Mesenchymal stem cell (in vitro differentiated cells and primary cell): Measurements from ENCODE around the gene SLC12A6.

ENCODE experiments used
- DNase-seq: peaks from one replicate; pipeline ENCODE4 v3.0.0-alpha.2; 2013
- H2AFZ ChIP-seq: one replicate; pipeline ENCODE4 v1.6.1; 2013; ENCODE audit warnings: low read depth, mild to moderate bottlenecking, control low read depth, inconsistent platforms, low read length, moderate library complexity
- H2AK5ac ChIP-seq: 2 replicates; pipeline ENCODE4 v1.6.1; 2013; ENCODE audit warnings: low read length, moderate library complexity, mild to moderate bottlenecking, inconsistent platforms; ENCODE audit not compliant: severe bottlenecking
- H2BK120ac ChIP-seq: one replicate; pipeline ENCODE4 v1.6.1; 2013; ENCODE audit warnings: low read depth, mild to moderate bottlenecking, inconsistent platforms, low read length, moderate library complexity
- H2BK12ac ChIP-seq, 2 experiments: one replicate each; pipeline ENCODE4 v1.6.1; 2013; ENCODE audit warnings: inconsistent platforms in 2 of 2, low read length in 2 of 2, mild to moderate bottlenecking in 2 of 2, moderate library complexity in 2 of 2, control low read depth in 1 of 2
- H2BK15ac ChIP-seq: one replicate; pipeline ENCODE4 v1.6.1; 2013; ENCODE audit warnings: mild to moderate bottlenecking, low read depth, inconsistent platforms; ENCODE audit not compliant: poor library complexity, severe bottlenecking
- H2BK5ac ChIP-seq: 2 replicates; pipeline ENCODE4 v1.6.1; 2013; ENCODE audit warnings: low read depth, mild to moderate bottlenecking, low read length, control low read depth, inconsistent platforms; ENCODE audit not compliant: poor library complexity, severe bottlenecking
- H3K14ac ChIP-seq, 2 experiments: one replicate each; pipeline ENCODE4 v1.6.1; 2013; ENCODE audit warnings: inconsistent platforms in 2 of 2, low read length in 2 of 2, control low read depth in 1 of 2, mild to moderate bottlenecking in 1 of 2, moderate library complexity in 1 of 2
- H3K18ac ChIP-seq, 2 experiments: one replicate each; pipeline ENCODE4 v1.6.1; 2013; ENCODE audit warnings: inconsistent platforms in 2 of 2, low read length in 2 of 2, control low read depth in 1 of 2, low read depth in 1 of 2, mild to moderate bottlenecking in 1 of 2
- H3K23ac ChIP-seq, 2 experiments: one replicate each; pipeline ENCODE4 v1.6.1; 2013; ENCODE audit warnings: inconsistent platforms in 2 of 2, low read length in 2 of 2, mild to moderate bottlenecking in 2 of 2, moderate library complexity in 2 of 2, control low read depth in 1 of 2
- H3K27ac ChIP-seq: 2 replicates; pipeline ENCODE4 v1.5.1; 2013; ENCODE audit warnings: mild to moderate bottlenecking, moderate library complexity, low read length, control low read depth, inconsistent platforms; ENCODE audit not compliant: poor library complexity, severe bottlenecking
- H3K27me3 ChIP-seq, 2 experiments: 2 replicates each; pipeline versions ENCODE4 v1.6.1 to v1.7.0; 2013; ENCODE audit warnings: low read length in 2 of 2, mild to moderate bottlenecking in 2 of 2, moderate library complexity in 2 of 2, control low read depth in 1 of 2, inconsistent platforms in 1 of 2; ENCODE audit not compliant: control insufficient read depth in 1 of 2, insufficient read depth in 1 of 2
- H3K36me3 ChIP-seq, 2 experiments: 2 replicates each; pipeline versions ENCODE4 v1.6.1 to v1.7.0; 2013; ENCODE audit warnings: low read length in 2 of 2, control low read depth in 1 of 2, inconsistent platforms in 1 of 2, low read depth in 1 of 2, mild to moderate bottlenecking in 1 of 2; ENCODE audit not compliant: insufficient read depth in 2 of 2, control insufficient read depth in 1 of 2
- H3K4ac ChIP-seq, 2 experiments: one replicate each; pipeline ENCODE4 v1.6.1; 2013; ENCODE audit warnings: inconsistent platforms in 2 of 2, low read length in 2 of 2, mild to moderate bottlenecking in 2 of 2, moderate library complexity in 2 of 2, control low read depth in 1 of 2, low read depth in 1 of 2
- H3K4me1 ChIP-seq: 2 replicates; pipeline ENCODE4 v1.6.1; 2013; ENCODE audit warnings: low read depth, low read length, control low read depth; ENCODE audit not compliant: control insufficient read depth, insufficient read depth
- H3K4me2 ChIP-seq: 2 replicates; pipeline ENCODE4 v1.6.1; 2013; ENCODE audit warnings: low read length, mild to moderate bottlenecking, inconsistent platforms; ENCODE audit not compliant: poor library complexity, severe bottlenecking
- H3K4me3 ChIP-seq, 2 experiments: 2 replicates each; pipeline versions ENCODE4 v1.5.1 to v1.7.0; 2013; ENCODE audit warnings: low read length in 2 of 2, mild to moderate bottlenecking in 2 of 2, control low read depth in 1 of 2, low read depth in 1 of 2; ENCODE audit not compliant: insufficient read depth in 1 of 2
- H3K79me1 ChIP-seq: replicated peaks from 2 replicates; pipeline ENCODE4 v1.6.1; 2013; ENCODE audit warnings: mild to moderate bottlenecking, control low read depth, low read length, inconsistent platforms; ENCODE audit not compliant: poor library complexity, severe bottlenecking
- H3K9ac ChIP-seq: 2 replicates; pipeline ENCODE4 v1.7.0; 2013; ENCODE audit warnings: mild to moderate bottlenecking, low read length, moderate library complexity
- H3K9me3 ChIP-seq: 2 replicates; pipeline ENCODE4 v1.7.0; 2013; ENCODE audit warnings: mild to moderate bottlenecking, low read length; ENCODE audit not compliant: control insufficient read depth
- H4K8ac ChIP-seq: one replicate; pipeline ENCODE4 v1.6.1; 2013; ENCODE audit warnings: inconsistent platforms, mild to moderate bottlenecking, low read length, moderate library complexity
- H4K91ac ChIP-seq: one replicate; pipeline ENCODE4 v1.6.1; 2013; ENCODE audit warnings: mild to moderate bottlenecking, low read length, inconsistent platforms
- WGBS: methylation state at CpG from one replicate; pipeline ENCODE4 v1.1.7; 2013; ENCODE audit warnings: mixed read lengths; 5-methylcytosine and 5-hydroxymethylcytosine counted together

Gene SLC12A6

DNA sequence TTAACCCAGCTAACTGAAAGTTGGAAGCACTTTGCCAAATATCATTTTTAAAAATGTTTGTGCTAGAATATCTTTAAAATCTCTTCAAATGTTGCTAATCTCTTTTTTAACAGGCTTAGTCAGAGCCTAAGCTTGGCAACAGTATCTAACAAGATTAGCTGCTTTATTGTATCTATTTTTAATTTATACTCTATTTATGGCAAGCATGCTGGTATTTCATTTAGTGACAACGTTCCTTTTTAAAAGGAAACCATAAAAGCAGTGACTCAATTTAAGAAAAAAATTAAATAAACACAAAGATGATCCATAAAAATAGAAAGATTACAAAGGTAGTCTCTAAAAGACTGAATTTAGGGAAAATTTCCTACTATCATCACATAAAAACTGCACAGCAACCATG, 40.5 kb downstream of the SLC12A6 start:
- no peak for DNase-seq
- Histone ChIP-seq H2BK12ac (no peak overlapping the region), H2BK120ac (no peak overlapping the region), H4K91ac (no peak overlapping the region), H3K4me1 (no peaks in the 10 kb centered on the region), H3K4me2 (no peak overlapping the region), H3K4me3 (no peak overlapping the region), H3K14ac (no peak overlapping the region), H3K9me3 (no peaks in the 10 kb centered on the region), H3K23ac (no peak overlapping the region), H3K27ac (no peak overlapping the region), H3K27me3 (no peaks in the 10 kb centered on the region), H3K18ac (no peak overlapping the region), H2AK5ac (no peak overlapping the region), H3K36me3 (peaks cover 0 to 3% of the 10 kb centered on the region in 2 experiments), H3K9ac (peak overlapping the region; percentile 40), H3K4ac (no peak overlapping the region), H3K79me1 (peaks cover 6% of the 10 kb centered on the region), H2BK5ac (no peak overlapping the region), H4K8ac (no peak overlapping the region), H2AFZ (no peak overlapping the region), H2BK15ac (no peak overlapping the region)
- WGBS = no CpG with 5 or more reads among the region's 1 CpG

DNA sequence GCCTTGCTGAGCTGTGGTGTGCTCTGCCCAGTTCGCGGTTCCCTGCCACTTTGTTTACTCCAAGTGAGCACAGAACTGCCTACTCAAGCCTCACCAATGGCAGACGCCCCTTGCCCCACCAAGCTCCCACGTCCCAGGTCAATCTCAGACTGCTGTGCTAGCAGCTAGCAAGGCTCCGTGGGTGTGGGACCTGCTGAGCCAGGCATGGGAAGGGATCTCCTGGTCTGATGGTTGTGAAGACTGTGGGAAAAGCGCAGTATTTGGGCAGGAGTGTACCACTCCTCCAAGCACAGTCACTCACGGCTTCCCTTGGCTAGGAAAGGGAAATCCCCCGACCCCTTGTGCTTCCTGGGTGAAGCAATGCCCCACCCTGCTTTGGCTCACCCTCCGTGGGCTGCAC, 45.0 kb downstream of the SLC12A6 start:
- Histone ChIP-seq H3K27ac (no peak overlapping the region), H3K9me3 (no peaks in the 10 kb centered on the region), H3K36me3 (peaks cover 0 to 3% of the 10 kb centered on the region in 2 experiments), H3K9ac (no peak overlapping the region), H2AK5ac (no peak overlapping the region), H2BK5ac (no peak overlapping the region), H3K14ac (no peak overlapping the region), H3K23ac (no peak overlapping the region), H2BK12ac (no peak overlapping the region), H2AFZ (no peak overlapping the region), H3K4me3 (no peak overlapping the region), H3K4ac (no peak overlapping the region), H2BK15ac (no peak overlapping the region), H3K79me1 (peaks cover 6% of the 10 kb centered on the region), H3K4me2 (no peak overlapping the region), H3K18ac (no peak overlapping the region), H4K8ac (no peak overlapping the region), H2BK120ac (no peak overlapping the region), H3K27me3 (no peaks in the 10 kb centered on the region), H3K4me1 (no peaks in the 10 kb centered on the region), H4K91ac (no peak overlapping the region)
- WGBS = 95% methylated on average over 8 of the region's 9 CpGs
- no peak for DNase-seq

DNA sequence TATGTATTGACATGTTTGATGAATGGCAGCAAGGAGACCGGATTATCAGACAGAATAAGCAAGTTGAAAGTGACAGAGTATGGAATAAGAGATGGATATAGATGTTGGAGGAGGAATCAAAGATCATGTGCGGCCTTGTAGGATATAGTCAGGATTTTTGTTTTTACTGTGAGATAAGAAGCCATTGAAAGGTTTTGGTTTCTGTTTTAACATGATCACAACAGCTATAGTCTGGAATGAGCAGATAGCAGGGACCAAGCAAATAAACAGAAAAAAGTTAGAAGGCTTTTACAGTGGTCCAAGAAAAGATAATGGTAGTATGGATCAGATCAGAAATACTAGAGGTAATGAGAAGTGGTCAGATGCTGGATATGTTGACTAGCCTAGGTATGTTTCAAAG, 52.6 kb downstream of the SLC12A6 start:
- no peak for DNase-seq
- Histone ChIP-seq H2BK5ac (no peak overlapping the region), H3K36me3 (no peaks in the 10 kb centered on the region), H2BK12ac (no peak overlapping the region), H3K23ac (no peak overlapping the region), H3K4me2 (no peak overlapping the region), H3K4ac (no peak overlapping the region), H4K8ac (no peak overlapping the region), H3K9ac (no peak overlapping the region), H3K4me3 (no peak overlapping the region), H3K14ac (no peak overlapping the region), H2AFZ (no peak overlapping the region), H2AK5ac (no peak overlapping the region), H3K9me3 (no peaks in the 10 kb centered on the region), H3K79me1 (peaks cover 2% of the 10 kb centered on the region), H4K91ac (no peak overlapping the region), H2BK15ac (no peak overlapping the region), H3K27me3 (no peaks in the 10 kb centered on the region), H2BK120ac (no peak overlapping the region), H3K27ac (no peak overlapping the region), H3K4me1 (no peaks in the 10 kb centered on the region), H3K18ac (no peak overlapping the region)
- 95% methylated on average over 2 of the region's 2 CpGs for WGBS

DNA sequence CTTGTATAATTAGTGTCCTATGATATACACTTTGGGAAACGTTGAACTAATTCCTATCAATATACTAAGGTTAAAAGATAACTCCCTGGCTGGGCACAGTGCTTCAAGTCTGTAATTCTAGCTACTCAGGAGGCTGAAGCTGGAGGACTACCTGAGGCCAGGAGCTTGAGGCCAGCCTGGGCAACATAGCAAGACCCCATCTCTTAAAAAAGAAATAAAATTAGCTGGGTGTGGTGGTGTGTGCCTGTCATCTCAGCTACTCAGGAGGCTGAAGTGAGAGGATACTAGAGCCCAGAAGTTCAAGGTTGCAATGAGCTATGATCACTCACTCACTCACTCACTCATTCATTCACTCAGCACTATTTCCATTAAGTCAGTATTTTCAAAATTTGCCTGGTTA, 55.2 kb downstream of the SLC12A6 start:
- H3K18ac ChIP-seq = no peak overlapping the region
- no peaks in the 10 kb centered on the region for H3K27me3 ChIP-seq
- no peak overlapping the region for H3K27ac ChIP-seq
- no peak overlapping the region for H4K91ac ChIP-seq
- H3K36me3 ChIP-seq = no peaks in the 10 kb centered on the region
- H3K23ac ChIP-seq = no peak overlapping the region
- no peak overlapping the region for H3K4ac ChIP-seq
- H4K8ac ChIP-seq = no peak overlapping the region
- H3K14ac ChIP-seq = no peak overlapping the region
- H2AFZ ChIP-seq = no peak overlapping the region
- no peak for DNase-seq
- no peak overlapping the region for H2BK15ac ChIP-seq
- no peak overlapping the region for H2BK5ac ChIP-seq
- H3K9ac ChIP-seq = no peak overlapping the region
- no peaks in the 10 kb centered on the region for H3K4me1 ChIP-seq
- H2BK120ac ChIP-seq = no peak overlapping the region
- WGBS = no CpG with 5 or more reads among the region's 1 CpG
- no peaks in the 10 kb centered on the region for H3K9me3 ChIP-seq
- H3K79me1 ChIP-seq = peaks cover 2% of the 10 kb centered on the region
- no peak overlapping the region for H3K4me3 ChIP-seq
- H2AK5ac ChIP-seq = no peak overlapping the region
- no peak overlapping the region for H2BK12ac ChIP-seq
- no peak overlapping the region for H3K4me2 ChIP-seq
